Measurements from ENCODE around the gene PLK2.

DNA sequence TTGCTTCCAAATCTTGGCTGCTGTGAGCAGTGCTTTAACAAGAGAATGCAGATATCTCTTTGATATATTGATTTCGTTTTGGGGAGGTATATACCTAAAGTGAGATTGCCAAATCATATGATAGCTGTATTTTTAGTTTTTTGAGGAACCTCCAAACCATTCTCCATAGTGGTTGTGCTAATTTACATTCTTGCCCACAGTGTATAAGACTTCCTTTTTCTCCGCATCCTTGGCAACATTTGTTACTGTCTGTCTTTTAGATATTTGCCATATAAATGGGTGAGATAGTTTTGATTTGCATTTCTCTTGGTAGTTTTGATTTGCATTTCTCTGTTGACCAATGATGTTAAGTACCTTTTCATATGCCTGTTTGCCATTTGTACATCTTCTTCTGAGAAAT lies 10.0 kb upstream of the PLK2 start:
- TF ChIP-seq, protein P1, sequence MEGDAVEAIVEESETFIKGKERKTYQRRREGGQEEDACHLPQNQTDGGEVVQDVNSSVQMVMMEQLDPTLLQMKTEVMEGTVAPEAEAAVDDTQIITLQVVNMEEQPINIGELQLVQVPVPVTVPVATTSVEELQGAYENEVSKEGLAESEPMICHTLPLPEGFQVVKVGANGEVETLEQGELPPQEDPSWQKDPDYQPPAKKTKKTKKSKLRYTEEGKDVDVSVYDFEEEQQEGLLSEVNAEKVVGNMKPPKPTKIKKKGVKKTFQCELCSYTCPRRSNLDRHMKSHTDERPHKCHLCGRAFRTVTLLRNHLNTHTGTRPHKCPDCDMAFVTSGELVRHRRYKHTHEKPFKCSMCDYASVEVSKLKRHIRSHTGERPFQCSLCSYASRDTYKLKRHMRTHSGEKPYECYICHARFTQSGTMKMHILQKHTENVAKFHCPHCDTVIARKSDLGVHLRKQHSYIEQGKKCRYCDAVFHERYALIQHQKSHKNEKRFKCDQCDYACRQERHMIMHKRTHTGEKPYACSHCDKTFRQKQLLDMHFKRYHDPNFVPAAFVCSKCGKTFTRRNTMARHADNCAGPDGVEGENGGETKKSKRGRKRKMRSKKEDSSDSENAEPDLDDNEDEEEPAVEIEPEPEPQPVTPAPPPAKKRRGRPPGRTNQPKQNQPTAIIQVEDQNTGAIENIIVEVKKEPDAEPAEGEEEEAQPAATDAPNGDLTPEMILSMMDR (IDR thresholded peaks at IDR 0.05) = no peak
- no peak for TF ChIP-seq POLR2A (IDR thresholded peaks at IDR 0.05)
